Caco-2 (cell line): ENCODE measurements around the gene CCDC30. TPM values are rescaled to one million over a fixed set of nuclear protein-coding genes. Genes with fewer than 3 reads are reported as not detected.

ENCODE experiments used
- BruUV-seq: library from RNA; stranded (reverse); fragments of 400-500 nt; replicated peaks from 2 replicates; lab custom pipeline; 2021; lab: Mats Ljungman, UMichigan
- CTCF ChIA-PET: fragments of 300-600 bp; sonication (Branson Sonifier 250); formaldehyde crosslinking; loops from one replicate; lab custom pipeline; 2022; ENCODE audit warnings: antibody characterized with exemption; lab: Charles Lee
- POLR2A ChIA-PET: fragments of 300-600 bp; sonication (Branson Sonifier 250); formaldehyde crosslinking; loops from one replicate; lab custom pipeline; 2022; ENCODE audit warnings: antibody characterized with exemption; lab: Charles Lee
- DNase-seq, 2 experiments: peaks; one replicate each; pipeline versions ENCODE4 v3.0.0 to v3.0.0-alpha.2; 2020 to 2022
- H3K27me3 ChIP-seq: replicated peaks from 2 replicates; pipeline ENCODE4 v1.6.0; 2011; ENCODE audit warnings: low read length; ENCODE audit not compliant: control insufficient read depth, insufficient read depth
- H3K36me3 ChIP-seq: 2 replicates; pipeline ENCODE4 v1.5.1; 2011; ENCODE audit warnings: low read length; ENCODE audit not compliant: control insufficient read depth, insufficient read depth
- H3K4me1 ChIP-seq: fragments of 250-450 bp; sonication (Bioruptor Pico); 2 replicates; pipeline ENCODE4 v1.5.1; 2020; ENCODE audit warnings: mild to moderate bottlenecking
- H3K4me3 ChIP-seq: 2 replicates; pipeline ENCODE4 v1.5.1; 2011; ENCODE audit warnings: low read depth, mild to moderate bottlenecking, control low read depth, low read length
- H3K9me3 ChIP-seq: fragments of 250-450 bp; sonication (Bioruptor Pico); 2 replicates; pipeline ENCODE4 v1.5.1; 2020; ENCODE audit warnings: mild to moderate bottlenecking, moderate library complexity
- H3K27ac Mint-ChIP-seq: one replicate; pipeline ENCODE4 v1.8.0; 2022; ENCODE audit warnings: mixed read lengths; ENCODE audit not compliant: unreplicated experiment
- H3K27me3 Mint-ChIP-seq: one replicate; pipeline ENCODE4 v1.8.0; 2022; ENCODE audit warnings: mixed read lengths; ENCODE audit not compliant: insufficient read depth, unreplicated experiment
- H3K36me3 Mint-ChIP-seq: one replicate; pipeline ENCODE4 v1.8.0; 2022; ENCODE audit warnings: mild to moderate bottlenecking, mixed read lengths; ENCODE audit not compliant: insufficient read depth, unreplicated experiment
- H3K4me1 Mint-ChIP-seq: one replicate; pipeline ENCODE4 v1.8.0; 2022; ENCODE audit warnings: low read depth, mixed read lengths; ENCODE audit not compliant: unreplicated experiment
- H3K4me3 Mint-ChIP-seq: one replicate; pipeline ENCODE4 v1.8.0; 2022; ENCODE audit warnings: mild to moderate bottlenecking, moderate library complexity, mixed read lengths; ENCODE audit not compliant: unreplicated experiment
- H3K9me3 Mint-ChIP-seq: one replicate; pipeline ENCODE4 v1.8.0; 2022; ENCODE audit warnings: mixed read lengths; ENCODE audit not compliant: unreplicated experiment
- intact Hi-C: fragments of 100-400 bp; cut with micrococcal nuclease; formaldehyde crosslinking; loops from one replicate; pipeline ENCODE4 v1.10.0; 2022; ENCODE audit not compliant: unreplicated experiment
- total RNA-seq: library from RNA; stranded (reverse); gene quantifications from 2 replicates; pipeline ENCODE4 v1.2.3, GENCODE V29; 2022
- TF ChIP-seq, protein P1 (sequence below), 2 experiments: fragments of 200-600 bp in 1 of 2; IDR thresholded peaks; 1 replicate in 1 of 2; 2 replicates in 1 of 2; pipeline versions ENCODE4 v1.5.1 to v1.8.0; 2011 to 2022; ENCODE audit warnings: antibody characterized with exemption in 1 of 2, control low read depth in 1 of 2, inconsistent platforms in 1 of 2, low read depth in 1 of 2, low read length in 1 of 2, mild to moderate bottlenecking in 1 of 2, moderate library complexity in 1 of 2; ENCODE audit not compliant: insufficient read depth in 1 of 2, severe bottlenecking in 1 of 2, unreplicated experiment in 1 of 2

CCDC30 gene
- total RNA-seq, 1 experiment from 2014 or later, result 1.3 TPM

DNA sequence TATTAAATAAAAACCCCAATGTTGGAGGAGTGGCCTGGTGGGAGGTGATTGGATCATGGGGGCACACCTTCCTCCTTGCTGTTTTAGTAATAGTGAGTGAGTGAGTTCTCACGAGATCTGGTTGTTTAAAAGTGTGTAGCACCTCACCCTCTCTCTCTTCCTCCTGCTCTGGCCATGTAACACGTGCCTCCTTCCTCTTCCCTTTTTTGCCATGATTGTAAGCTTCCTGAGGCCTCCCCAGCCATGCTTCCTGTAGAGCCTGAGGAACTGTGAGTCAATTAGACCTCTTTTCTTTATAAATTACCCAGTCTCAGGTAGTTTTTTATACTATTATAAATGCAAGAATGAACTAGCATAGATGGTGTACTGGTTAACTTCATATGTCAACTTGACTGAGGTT lies 68.0 kb downstream of the CCDC30 start:
- CTCF ChIA-PET, result no interaction called here
- Histone ChIP-seq H3K36me3 (no peaks in the 10 kb centered on the region), H3K4me3 (no peak overlapping the region), H3K4me1 (no peaks in the 10 kb centered on the region), H3K9me3 (no peaks in the 10 kb centered on the region), H3K27me3 (no peaks in the 10 kb centered on the region)
- H3K4me3 Mint-ChIP-seq, result no peak overlapping the region
- TF ChIP-seq, protein P1, sequence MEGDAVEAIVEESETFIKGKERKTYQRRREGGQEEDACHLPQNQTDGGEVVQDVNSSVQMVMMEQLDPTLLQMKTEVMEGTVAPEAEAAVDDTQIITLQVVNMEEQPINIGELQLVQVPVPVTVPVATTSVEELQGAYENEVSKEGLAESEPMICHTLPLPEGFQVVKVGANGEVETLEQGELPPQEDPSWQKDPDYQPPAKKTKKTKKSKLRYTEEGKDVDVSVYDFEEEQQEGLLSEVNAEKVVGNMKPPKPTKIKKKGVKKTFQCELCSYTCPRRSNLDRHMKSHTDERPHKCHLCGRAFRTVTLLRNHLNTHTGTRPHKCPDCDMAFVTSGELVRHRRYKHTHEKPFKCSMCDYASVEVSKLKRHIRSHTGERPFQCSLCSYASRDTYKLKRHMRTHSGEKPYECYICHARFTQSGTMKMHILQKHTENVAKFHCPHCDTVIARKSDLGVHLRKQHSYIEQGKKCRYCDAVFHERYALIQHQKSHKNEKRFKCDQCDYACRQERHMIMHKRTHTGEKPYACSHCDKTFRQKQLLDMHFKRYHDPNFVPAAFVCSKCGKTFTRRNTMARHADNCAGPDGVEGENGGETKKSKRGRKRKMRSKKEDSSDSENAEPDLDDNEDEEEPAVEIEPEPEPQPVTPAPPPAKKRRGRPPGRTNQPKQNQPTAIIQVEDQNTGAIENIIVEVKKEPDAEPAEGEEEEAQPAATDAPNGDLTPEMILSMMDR (IDR thresholded peaks at IDR 0.05; ENCODE audit: insufficient read depth in 1 of 2, low read depth in 1 of 2, low read length in 1 of 2, severe bottlenecking in 1 of 2, unreplicated experiment in 1 of 2), result no peak
- H3K9me3 Mint-ChIP-seq, result peaks cover 5% of the 10 kb centered on the region
- no TSS peak for BruUV-seq
- H3K36me3 Mint-ChIP-seq, result no peaks in the 10 kb centered on the region
- peaks cover under 1% of the 10 kb centered on the region for H3K27me3 Mint-ChIP-seq
- POLR2A ChIA-PET, result no interaction called here
- H3K4me1 Mint-ChIP-seq, result peaks cover 9% of the 10 kb centered on the region
- intact Hi-C loops, result no loop called here
- no peak for DNase-seq
- H3K27ac Mint-ChIP-seq, result no peak overlapping the region

DNA sequence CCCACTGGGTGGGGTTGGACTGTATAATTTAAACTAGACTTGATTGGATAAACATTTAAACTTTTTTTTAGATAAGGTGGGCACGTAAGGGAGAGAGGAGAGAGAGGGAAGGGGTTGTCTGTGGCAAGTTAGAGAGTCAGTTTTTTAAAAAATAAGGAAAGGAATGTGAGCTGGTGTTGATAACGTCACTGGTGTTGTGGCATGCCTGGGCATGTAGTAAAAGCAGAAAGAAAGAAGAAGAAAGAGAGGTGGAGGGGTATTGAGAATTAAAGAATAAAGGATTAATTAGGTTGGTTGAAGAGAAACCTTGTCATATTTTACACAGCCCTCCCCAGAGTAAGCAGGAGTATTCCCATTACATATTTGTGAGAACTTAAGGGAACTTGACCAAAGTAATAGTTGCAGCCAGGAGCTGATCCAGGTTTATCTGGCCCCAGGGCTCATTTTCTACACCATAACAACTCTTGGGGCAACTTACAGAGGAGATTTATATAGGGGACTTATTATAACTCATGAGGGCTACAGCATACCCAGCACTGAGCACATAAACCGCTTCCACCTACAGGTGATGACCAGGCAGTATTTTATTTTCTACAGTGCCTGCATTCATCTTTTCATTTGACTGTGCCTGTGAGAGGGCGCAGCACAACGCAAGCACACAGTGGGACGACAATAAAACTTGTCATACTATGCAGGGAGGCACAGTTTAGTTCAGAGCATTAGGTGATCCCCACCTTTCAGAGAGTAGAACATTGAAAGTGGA lies 70.2 kb downstream of the CCDC30 start:
- ChIA-PET POLR2A (interaction anchor here (0.6 kb wide), 1 partner anchor 217 kb away, joined by 3 read pairs; no protein-coding TSS in a partner anchor), CTCF (interaction anchor here (1.2 kb wide), 1 partner anchor 59 kb away, joined by 3 read pairs; no protein-coding TSS in a partner anchor)
- no TSS peak for BruUV-seq
- intact Hi-C loops, result no loop called here
- Histone ChIP-seq H3K4me1 (no peaks in the 10 kb centered on the region), H3K9me3 (no peaks in the 10 kb centered on the region), H3K27me3 (no peaks in the 10 kb centered on the region), H3K4me3 (no peak overlapping the region), H3K36me3 (no peaks in the 10 kb centered on the region)
- peaks cover under 1% of the 10 kb centered on the region for H3K9me3 Mint-ChIP-seq
- no peak for DNase-seq
- no peak overlapping the region for H3K27ac Mint-ChIP-seq
- no peaks in the 10 kb centered on the region for H3K27me3 Mint-ChIP-seq
- TF ChIP-seq, protein P1 (IDR thresholded peaks at IDR 0.05; ENCODE audit: insufficient read depth in 1 of 2, low read depth in 1 of 2, low read length in 1 of 2, severe bottlenecking in 1 of 2, unreplicated experiment in 1 of 2), result no peak
- no peak overlapping the region for H3K4me3 Mint-ChIP-seq
- no peaks in the 10 kb centered on the region for H3K36me3 Mint-ChIP-seq
- H3K4me1 Mint-ChIP-seq, result peaks cover 6% of the 10 kb centered on the region

DNA sequence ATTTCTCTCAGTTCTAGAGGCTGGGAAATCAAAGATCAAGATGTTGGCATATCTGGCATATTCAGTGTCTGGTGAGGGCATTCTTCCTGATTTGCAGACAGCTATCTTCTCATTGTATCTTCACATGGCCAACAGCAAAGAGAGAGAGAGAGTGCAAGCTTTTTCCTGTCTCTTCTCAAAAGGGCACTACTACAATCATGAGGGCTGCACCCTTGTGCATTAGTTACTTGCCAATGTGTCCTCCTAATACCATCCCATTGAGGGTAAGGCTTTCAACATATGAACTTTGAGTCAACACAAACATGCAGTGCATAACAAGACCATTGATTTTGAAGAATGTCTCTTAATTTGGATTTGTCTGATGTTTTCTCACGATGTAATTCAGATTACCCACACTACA lies 78.0 kb downstream of the CCDC30 start:
- intact Hi-C loops, result no loop called here
- no peak overlapping the region for H3K4me3 ChIP-seq
- TF ChIP-seq, protein P1 (IDR thresholded peaks at IDR 0.05; ENCODE audit: insufficient read depth in 1 of 2, low read depth in 1 of 2, low read length in 1 of 2, severe bottlenecking in 1 of 2, unreplicated experiment in 1 of 2), result no peak
- no peaks in the 10 kb centered on the region for H3K36me3 ChIP-seq
- no peaks in the 10 kb centered on the region for H3K9me3 ChIP-seq
- Mint-ChIP-seq H3K27ac (no peak overlapping the region), H3K27me3 (no peaks in the 10 kb centered on the region), H3K4me1 (no peaks in the 10 kb centered on the region), H3K4me3 (no peak overlapping the region), H3K9me3 (no peaks in the 10 kb centered on the region), H3K36me3 (no peaks in the 10 kb centered on the region)
- DNase-seq, result no peak
- ChIA-PET POLR2A (no interaction called here), CTCF (no interaction called here)
- BruUV-seq, result no TSS peak
- no peaks in the 10 kb centered on the region for H3K27me3 ChIP-seq
- no peaks in the 10 kb centered on the region for H3K4me1 ChIP-seq
